Spinal cord (tissue), 10 donors: ENCODE data around the gene BRAF. TPM values are rescaled to one million over a fixed set of nuclear protein-coding genes. Genes with fewer than 3 reads are reported as not detected.
"Not testable (repeated sequence)": the region's sequence is repeated elsewhere in the genome, so short reads cannot be mapped to it uniquely, and the experiment has no call there.

Experiments used
- DNase-seq, 6 donors: peaks; one replicate each; pipeline versions ENCODE4 v3.0.0 to v3.0.0-alpha.2; 2013 to 2015; ENCODE audit warnings: low spot score in 6 of 6, low read depth in 4 of 6
- H3K27ac ChIP-seq: one replicate; pipeline ENCODE4 v1.5.1; 2013; ENCODE audit warnings: low read depth, low read length, control low read depth
- H3K27me3 ChIP-seq: one replicate; pipeline ENCODE4 v1.6.1; 2013; ENCODE audit warnings: low read length; ENCODE audit not compliant: control insufficient read depth, insufficient read depth
- H3K36me3 ChIP-seq: one replicate; pipeline ENCODE4 v1.6.1; 2013; ENCODE audit warnings: low read length; ENCODE audit not compliant: control insufficient read depth, insufficient read depth
- H3K4me1 ChIP-seq: one replicate; pipeline ENCODE4 v1.6.1; 2013; ENCODE audit warnings: low read length; ENCODE audit not compliant: control insufficient read depth, insufficient read depth
- H3K4me3 ChIP-seq: one replicate; pipeline ENCODE4 v1.5.1; 2013; ENCODE audit warnings: low read depth, low read length, control low read depth
- H3K9me3 ChIP-seq: one replicate; pipeline ENCODE4 v1.6.1; 2013; ENCODE audit warnings: low read length; ENCODE audit not compliant: control insufficient read depth, insufficient read depth
- WGBS: methylation state at CpG from one replicate; pipeline ENCODE4 v1.1.5; 2013; ENCODE audit warnings: missing lambda C conversion rate; ENCODE audit not compliant: insufficient coverage; 5-methylcytosine and 5-hydroxymethylcytosine counted together
- polyA plus RNA-seq, 2 donors: library from polyadenylated mRNA; unstranded; fragments of 120-200 nt; gene quantifications; one replicate each; pipeline ENCODE4 v1.2.1, GENCODE V29; 2013; ENCODE audit not compliant: insufficient read length in 2 of 2
- total RNA-seq, 2 donors: library from RNA; depleted of rRNA in 1 of 2; stranded (reverse); fragments of 120-200 nt in 1 of 2; fragments of >200 nt in 1 of 2; gene quantifications; one replicate each; pipeline versions ENCODE4 v1.2.3 to v1.2.4, GENCODE V29; 2013 to 2014
- donor health status: healthy.

The BRAF gene
- total and polyA plus RNA-seq, 4 donors = 21.7 to 71.4 (median 31.1) TPM

- H3K27me3 ChIP-seq = no peaks in the 10 kb centered on the region
These were observed 16.2 kb upstream of the BRAF start for GRCh38 chr7:140940898-140941297.

DNA sequence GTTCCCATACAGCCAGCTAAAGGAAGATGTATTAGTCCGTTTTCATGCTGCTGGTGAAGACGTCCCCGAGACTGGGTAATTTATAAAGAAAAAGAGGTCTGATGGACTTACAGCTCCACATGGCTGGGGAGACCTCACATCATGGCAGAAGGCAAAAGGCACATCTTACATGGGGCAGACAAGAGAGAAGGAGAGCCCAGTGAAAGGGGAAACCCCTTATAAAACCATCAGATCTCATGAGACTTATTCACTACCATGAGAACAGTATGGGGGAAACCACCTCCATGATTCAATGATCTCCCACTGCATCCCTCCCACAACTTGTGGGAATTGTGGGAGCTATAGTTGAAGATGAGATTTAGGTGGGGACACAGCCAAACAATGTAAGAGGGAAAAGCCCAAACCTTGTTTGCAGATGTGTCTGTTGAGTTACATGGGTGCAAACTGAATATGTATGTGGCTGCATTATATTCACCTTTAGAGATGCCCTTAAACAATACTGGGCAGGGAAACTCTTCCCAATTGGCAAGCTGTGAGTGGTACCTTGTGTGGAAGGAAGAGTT lies 13.1 kb upstream of the BRAF start:
- WGBS = 59% methylated on average over 3 of the region's 3 CpGs
- Histone ChIP-seq H3K9me3 (no peaks in the 10 kb centered on the region), H3K4me3 (no peak overlapping the region), H3K36me3 (no peaks in the 10 kb centered on the region), H3K27ac (no peak overlapping the region), H3K27me3 (no peaks in the 10 kb centered on the region), H3K4me1 (no peaks in the 10 kb centered on the region)
- no peak for DNase-seq

More at GRCh38 chr7:140940898-140941297, 16.2 kb upstream of the BRAF start:
- Histone ChIP-seq H3K4me3 (no peak overlapping the region), H3K36me3 (no peaks in the 10 kb centered on the region), H3K4me1 (no peaks in the 10 kb centered on the region), H3K27ac (no peak overlapping the region), H3K9me3 (no peaks in the 10 kb centered on the region)
- DNase-seq = no peak
- no CpG with 5 or more reads among the region's 1 CpG for WGBS

- Histone ChIP-seq H3K4me3 (no peak overlapping the region), H3K9me3 (no peaks in the 10 kb centered on the region), H3K36me3 (no peaks in the 10 kb centered on the region), H3K27ac (no peak overlapping the region), H3K27me3 (no peaks in the 10 kb centered on the region), H3K4me1 (no peaks in the 10 kb centered on the region)
- no peak for DNase-seq
- no CpG with 5 or more reads among the region's 4 CpGs for WGBS
These were observed 4.0 kb upstream of the BRAF start for GRCh38 chr7:140928491-140929309.

DNA sequence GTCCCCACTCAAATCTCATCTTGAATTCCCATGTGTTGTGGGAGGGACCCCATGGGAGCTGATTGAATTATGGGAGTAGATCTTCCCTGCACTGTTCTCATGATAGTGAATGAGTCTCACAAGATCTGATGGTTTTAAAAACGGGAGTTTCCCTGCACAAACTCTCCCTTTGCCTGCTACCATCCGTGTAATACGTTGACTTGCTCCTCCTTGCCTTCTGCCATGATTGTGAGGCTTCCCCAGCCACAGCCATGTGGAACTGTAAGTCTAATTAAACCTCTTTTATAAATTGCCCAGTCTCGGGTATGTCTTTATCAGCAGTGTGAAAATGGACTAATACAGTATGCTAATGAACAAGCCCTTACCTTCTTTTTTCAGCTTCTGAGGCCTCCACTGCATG lies 3.2 kb upstream of the BRAF start:
- H3K27me3 ChIP-seq, H3K4me3 ChIP-seq, H3K9me3 ChIP-seq, H3K27ac ChIP-seq, H3K36me3 ChIP-seq, H3K4me1 ChIP-seq, DNase-seq: not testable (repeated sequence)
- no CpG with 5 or more reads among the region's 4 CpGs for WGBS

DNA sequence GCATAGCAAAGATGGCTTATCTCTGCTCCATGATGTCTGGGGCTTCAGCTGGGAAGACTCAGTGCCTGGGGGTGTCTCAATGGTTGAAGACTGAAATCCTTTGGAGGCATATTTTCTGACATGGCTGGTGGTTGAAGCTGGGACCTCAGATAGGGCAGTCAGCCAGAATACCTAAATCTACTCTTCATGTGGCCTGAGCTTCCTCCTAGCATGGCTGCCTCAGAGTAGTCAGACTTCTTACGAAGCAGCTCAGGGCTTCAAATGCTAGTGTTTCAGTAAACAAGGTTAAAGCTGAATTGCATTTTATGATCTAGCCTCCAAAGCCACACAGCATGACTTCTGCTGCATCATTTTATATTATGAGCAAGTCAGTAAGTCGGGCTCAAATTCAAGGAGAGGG lies 2.6 kb upstream of the BRAF start:
- Histone ChIP-seq H3K9me3 (no peaks in the 10 kb centered on the region), H3K27ac (no peak overlapping the region), H3K27me3 (no peaks in the 10 kb centered on the region), H3K36me3 (no peaks in the 10 kb centered on the region), H3K4me1 (no peaks in the 10 kb centered on the region), H3K4me3 (no peak overlapping the region)
- no peak for DNase-seq
- 100% methylated on average over 1 of the region's 2 CpGs for WGBS

DNA sequence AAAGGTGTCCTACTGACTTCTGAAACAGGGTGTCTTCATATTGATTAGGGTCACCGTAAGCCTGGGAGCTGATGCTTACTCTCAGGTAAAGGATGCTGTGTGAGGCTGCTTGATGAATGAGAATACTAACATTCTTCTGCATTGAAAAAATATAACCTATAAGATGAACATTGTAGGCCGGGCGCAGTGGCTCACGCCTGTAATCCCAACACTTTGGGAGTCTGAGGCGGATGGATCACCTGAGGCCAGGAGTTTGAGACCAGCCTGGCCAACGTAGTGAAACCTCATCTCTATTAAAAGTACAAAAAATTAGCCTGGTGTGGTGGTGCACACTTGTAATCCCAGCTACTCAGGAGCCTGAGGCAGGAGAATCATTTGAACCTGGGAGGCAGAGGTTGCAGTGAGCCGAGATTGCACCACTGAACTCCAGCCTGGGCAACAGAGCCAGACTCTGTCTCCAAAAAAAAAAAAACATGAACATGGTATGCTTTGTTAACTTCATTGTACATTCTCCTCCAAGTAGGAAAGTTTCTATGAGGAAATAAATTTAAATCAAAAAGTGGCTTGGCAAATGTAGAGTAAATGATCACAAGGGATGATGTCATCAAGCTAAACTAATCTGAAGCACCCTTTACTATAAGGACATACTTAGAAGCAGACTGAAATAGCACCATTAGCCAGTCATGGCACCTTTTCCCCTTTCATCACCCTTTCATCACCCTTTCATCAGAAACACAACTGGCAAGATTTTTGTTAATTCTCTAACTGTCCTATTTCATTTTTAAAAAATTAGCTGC lies 1.5 kb upstream of the BRAF start:
- Histone ChIP-seq H3K36me3 (no peaks in the 10 kb centered on the region), H3K27me3 (no peaks in the 10 kb centered on the region), H3K27ac (no peak overlapping the region), H3K4me1 (no peaks in the 10 kb centered on the region), H3K9me3 (no peaks in the 10 kb centered on the region), H3K4me3 (no peak overlapping the region)
- WGBS = 80% methylated on average over 1 of the region's 7 CpGs
- no peak for DNase-seq

- Histone ChIP-seq H3K4me1 (no peaks in the 10 kb centered on the region), H3K27me3 (no peaks in the 10 kb centered on the region), H3K27ac (peak overlapping the region; percentile 99), H3K4me3 (peak overlapping the region; percentile 94), H3K9me3 (no peaks in the 10 kb centered on the region), H3K36me3 (no peaks in the 10 kb centered on the region)
- under 1% methylated on average over 47 of the region's 69 CpGs for WGBS
- peak; percentile 53 to 91 (median 73) for DNase-seq
These were observed 509 bp downstream of the BRAF start for GRCh38 chr7:140924019-140924820.

DNA sequence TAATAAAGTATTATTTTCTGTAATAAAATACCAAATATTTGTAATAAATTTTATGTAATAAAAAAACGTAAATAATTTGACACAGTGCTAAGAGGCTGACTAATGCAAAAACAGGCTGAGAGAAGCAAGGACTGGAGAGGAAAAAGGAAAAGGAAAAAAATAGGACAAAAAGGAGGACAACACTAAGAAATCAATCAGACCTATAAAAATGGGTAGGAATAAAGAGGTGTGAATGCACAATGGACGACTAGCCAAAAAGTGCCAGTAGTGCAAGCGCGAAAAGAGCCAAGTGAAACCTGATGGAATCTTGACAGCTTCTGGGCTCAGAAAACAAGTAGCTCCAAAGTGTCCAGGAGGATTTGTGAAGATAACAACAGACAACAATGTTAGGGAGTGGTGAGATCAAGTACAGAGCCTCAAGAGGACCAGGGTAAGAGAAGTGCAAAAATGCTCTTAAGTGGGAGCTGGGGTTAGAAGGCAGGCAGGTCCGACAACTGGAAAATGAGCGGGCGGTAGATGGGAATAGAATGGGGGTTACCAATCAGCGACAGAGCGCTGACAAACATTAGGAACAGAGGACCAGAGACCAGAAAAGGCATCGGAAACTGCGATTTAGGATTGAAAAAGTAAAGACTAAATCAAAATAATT lies 1.2 kb downstream of the BRAF start:
- no peaks in the 10 kb centered on the region for H3K4me1 ChIP-seq
- H3K36me3 ChIP-seq = no peaks in the 10 kb centered on the region
- peak in 5 of 6 donors; percentile 15 to 73 (median 31) for DNase-seq
- H3K4me3 ChIP-seq = peak overlapping the region; percentile 94
- WGBS = 1% methylated on average over 10 of the region's 11 CpGs
- no peaks in the 10 kb centered on the region for H3K27me3 ChIP-seq
- peak overlapping the region; percentile 99 for H3K27ac ChIP-seq
- no peaks in the 10 kb centered on the region for H3K9me3 ChIP-seq
